Fibroblast of pulmonary artery (primary cell): ENCODE measurements around the gene VSNL1.

Experiments used
- DNase-seq: peaks from one replicate; pipeline ENCODE4 v3.0.0-alpha.2; 2010; ENCODE audit warnings: low read depth
- H3K4me3 ChIP-seq: replicated peaks from 2 replicates; pipeline ENCODE4 v1.5.1; 2011; ENCODE audit warnings: low read depth, mild to moderate bottlenecking, control low read depth, low read length, moderate library complexity
- CTCF ChIP-seq: IDR thresholded peaks from 2 replicates; pipeline ENCODE4 v1.5.1; 2011; ENCODE audit warnings: mild to moderate bottlenecking, control low read depth, low read length, inconsistent platforms; ENCODE audit errors: missing control alignments

Gene VSNL1

GRCh38 chr2:17540093-17540812 lies at the start of gene VSNL1:
Gene VSNL1 (plus strand): TSS chr2:17540696. CDS start chr2:17592075, 51,379 bp downstream.
- TF ChIP-seq CTCF: no peak
- peak within 1 kb of the TSS; percentile 52 for H3K4me3 ChIP-seq
- DNase-seq: peak; percentile 75

- no peak for DNase-seq
- TF ChIP-seq CTCF: no peak
- H3K4me3 ChIP-seq: no peak overlapping the region
These were observed 44.9 kb upstream of the VSNL1 start for GRCh38 chr2:17495590-17495989.

- DNase-seq: no peak
- no peak overlapping the region for H3K4me3 ChIP-seq
- no peak for TF ChIP-seq CTCF
These were observed 42.8 kb upstream of the VSNL1 start for GRCh38 chr2:17497718-17498117.

GRCh38 chr2:17506736-17507616 lies 33.5 kb upstream of the VSNL1 start:
- no peak for TF ChIP-seq CTCF
- no peak overlapping the region for H3K4me3 ChIP-seq
- no peak for DNase-seq

GRCh38 chr2:17515652-17516051 lies 24.8 kb upstream of the VSNL1 start:
- no peak for TF ChIP-seq CTCF
- no peak overlapping the region for H3K4me3 ChIP-seq
- no peak for DNase-seq

GRCh38 chr2:17517481-17518211 lies 22.9 kb upstream of the VSNL1 start:
- peak overlapping the region; percentile 56 for H3K4me3 ChIP-seq

More at GRCh38 chr2:17517481-17518211, 22.9 kb upstream of the VSNL1 start:
- no peak for DNase-seq
- TF ChIP-seq CTCF: no peak
